Measurements from ENCODE around the gene ZFAND2A.
"Not testable (repeated sequence)": the region's sequence is repeated elsewhere in the genome, so short reads cannot be mapped to it uniquely, and the experiment has no call there.

ZFAND2A gene

GRCh38 chr7:1143031-1143430, 17.0 kb downstream of the ZFAND2A start:
- H3K27me3 ChIP-seq (replicated peaks in 2 of 5; ENCODE audit: control insufficient read depth in 4 of 5, insufficient read depth in 5 of 5, low read length in 4 of 5); H3K4me3 ChIP-seq (ENCODE audit: control insufficient read depth in 1 of 7, extremely low read depth in 1 of 7, insufficient read depth in 4 of 7, low read depth in 2 of 7, low read length in 6 of 7); H3K9me3 ChIP-seq (ENCODE audit: control extremely low read depth in 1 of 5, control insufficient read depth in 4 of 5, insufficient read depth in 2 of 5, low read depth in 1 of 5, low read length in 4 of 5); H3K36me3 ChIP-seq (ENCODE audit: control insufficient read depth in 4 of 4, insufficient read depth in 4 of 4, low read length in 3 of 4); DNase-seq; H3K27ac ChIP-seq (ENCODE audit: insufficient read depth in 1 of 2, low read depth in 1 of 2, low read length in 2 of 2, poor library complexity in 1 of 2, severe bottlenecking in 2 of 2); POLR2A ChIA-PET: not testable (repeated sequence)
- CTCF ChIA-PET = interaction anchor here (0.9 to 2.6 kb wide), 16 partner anchors 8 to 189 kb away, joined by 3 to 16 read pairs (median 4); partner anchors contain the start of genes ADAP1 and GPER1
- WGBS (ENCODE audit: insufficient coverage) = 100% methylated on average over 1 of the region's 5 CpGs
- H3K4me1 ChIP-seq (ENCODE audit: control extremely low read depth in 1 of 4, control insufficient read depth in 4 of 4, insufficient read depth in 4 of 4, low read length in 3 of 4) = peaks cover 0 to 12% (median 6%) of the 10 kb centered on the region in 4 experiments

- Histone ChIP-seq H3K4me3 (ENCODE audit: control insufficient read depth in 1 of 7, extremely low read depth in 1 of 7, insufficient read depth in 4 of 7, low read depth in 2 of 7, low read length in 6 of 7) (no peak overlapping the region), H3K27ac (ENCODE audit: insufficient read depth in 1 of 2, low read depth in 1 of 2, low read length in 2 of 2, poor library complexity in 1 of 2, severe bottlenecking in 2 of 2) (no peak overlapping the region), H3K36me3 (ENCODE audit: control insufficient read depth in 4 of 4, insufficient read depth in 4 of 4, low read length in 3 of 4) (no peaks in the 10 kb centered on the region), H3K4me1 (ENCODE audit: control extremely low read depth in 1 of 4, control insufficient read depth in 4 of 4, insufficient read depth in 4 of 4, low read length in 3 of 4) (peaks cover 0 to 17% (median 12%) of the 10 kb centered on the region in 4 experiments), H3K9me3 (ENCODE audit: control extremely low read depth in 1 of 5, control insufficient read depth in 4 of 5, insufficient read depth in 2 of 5, low read depth in 1 of 5, low read length in 4 of 5) (no peaks in the 10 kb centered on the region), H3K27me3 (replicated peaks in 2 of 5; ENCODE audit: control insufficient read depth in 4 of 5, insufficient read depth in 5 of 5, low read length in 4 of 5) (no peaks in the 10 kb centered on the region)
- DNase-seq = no peak
- POLR2A ChIA-PET = no interaction called here
- 94% methylated on average over 14 of the region's 14 CpGs for WGBS (ENCODE audit: insufficient coverage)
- CTCF ChIA-PET = interaction anchor here (0.9 to 2.6 kb wide), 10 partner anchors 8 to 150 kb away, joined by 3 to 16 read pairs (median 4); partner anchors contain the start of genes GPER1 and GPR146
Observed at GRCh38 chr7:1142051-1142635, 17.9 kb downstream of the ZFAND2A start.

GRCh38 chr7:1141651-1142050, 18.3 kb downstream of the ZFAND2A start:
- peaks cover 0 to 22% (median 16%) of the 10 kb centered on the region in 4 experiments for H3K4me1 ChIP-seq (ENCODE audit: control extremely low read depth in 1 of 4, control insufficient read depth in 4 of 4, insufficient read depth in 4 of 4, low read length in 3 of 4)
- WGBS (ENCODE audit: insufficient coverage) = 92% methylated on average over 3 of the region's 6 CpGs
- CTCF ChIA-PET = interaction anchor here (1.0 to 1.8 kb wide), 5 partner anchors 10 to 149 kb away, joined by 3 to 9 read pairs (median 3); partner anchors contain the start of gene GPR146
- H3K27me3 ChIP-seq (replicated peaks in 2 of 5; ENCODE audit: control insufficient read depth in 4 of 5, insufficient read depth in 5 of 5, low read length in 4 of 5) = no peaks in the 10 kb centered on the region
- no peaks in the 10 kb centered on the region for H3K36me3 ChIP-seq (ENCODE audit: control insufficient read depth in 4 of 4, insufficient read depth in 4 of 4, low read length in 3 of 4)
- POLR2A ChIA-PET = no interaction called here
- no peak overlapping the region for H3K27ac ChIP-seq (ENCODE audit: insufficient read depth in 1 of 2, low read depth in 1 of 2, low read length in 2 of 2, poor library complexity in 1 of 2, severe bottlenecking in 2 of 2)
- no peaks in the 10 kb centered on the region for H3K9me3 ChIP-seq (ENCODE audit: control extremely low read depth in 1 of 5, control insufficient read depth in 4 of 5, insufficient read depth in 2 of 5, low read depth in 1 of 5, low read length in 4 of 5)
- no peak overlapping the region for H3K4me3 ChIP-seq (ENCODE audit: control insufficient read depth in 1 of 7, extremely low read depth in 1 of 7, insufficient read depth in 4 of 7, low read depth in 2 of 7, low read length in 6 of 7)
- no peak for DNase-seq

GRCh38 chr7:1140476-1141104, 19.4 kb downstream of the ZFAND2A start:
- DNase-seq = peak; percentile 16 to 59 (median 44)
- Histone ChIP-seq H3K27ac (ENCODE audit: insufficient read depth in 1 of 2, low read depth in 1 of 2, low read length in 2 of 2, poor library complexity in 1 of 2, severe bottlenecking in 2 of 2) (no peak overlapping the region), H3K36me3 (ENCODE audit: control insufficient read depth in 4 of 4, insufficient read depth in 4 of 4, low read length in 3 of 4) (no peaks in the 10 kb centered on the region), H3K4me1 (ENCODE audit: control extremely low read depth in 1 of 4, control insufficient read depth in 4 of 4, insufficient read depth in 4 of 4, low read length in 3 of 4) (peaks cover 0 to 22% (median 16%) of the 10 kb centered on the region in 4 experiments), H3K27me3 (replicated peaks in 2 of 5; ENCODE audit: control insufficient read depth in 4 of 5, insufficient read depth in 5 of 5, low read length in 4 of 5) (no peaks in the 10 kb centered on the region), H3K4me3 (ENCODE audit: control insufficient read depth in 1 of 7, extremely low read depth in 1 of 7, insufficient read depth in 4 of 7, low read depth in 2 of 7, low read length in 6 of 7) (no peak overlapping the region), H3K9me3 (ENCODE audit: control extremely low read depth in 1 of 5, control insufficient read depth in 4 of 5, insufficient read depth in 2 of 5, low read depth in 1 of 5, low read length in 4 of 5) (no peaks in the 10 kb centered on the region)
- CTCF ChIA-PET = interaction anchor here (0.9 to 2.6 kb wide), 7 partner anchors 11 to 156 kb away, joined by 3 to 9 read pairs (median 3); partner anchors contain the start of gene GPR146
- POLR2A ChIA-PET = no interaction called here
- 100% methylated on average over 3 of the region's 4 CpGs for WGBS (ENCODE audit: insufficient coverage)

GRCh38 chr7:1137517-1138167, 22.4 kb downstream of the ZFAND2A start:
- peaks cover 0 to 16% (median 15%) of the 10 kb centered on the region in 4 experiments for H3K4me1 ChIP-seq (ENCODE audit: control extremely low read depth in 1 of 4, control insufficient read depth in 4 of 4, insufficient read depth in 4 of 4, low read length in 3 of 4)
- peaks cover 0 to 4% (median 0%) of the 10 kb centered on the region in 4 experiments for H3K36me3 ChIP-seq (ENCODE audit: control insufficient read depth in 4 of 4, insufficient read depth in 4 of 4, low read length in 3 of 4)
- ChIA-PET POLR2A (interaction anchor here (0.8 kb wide), 1 partner anchor 22 kb away, joined by 3 read pairs; no protein-coding TSS in a partner anchor), CTCF (interaction anchor here (1.0 to 3.8 kb wide), 9 partner anchors 13 to 145 kb away, joined by 3 to 23 read pairs (median 4); partner anchors contain the start of genes GPER1 and GPR146)
- H3K27me3 ChIP-seq (replicated peaks in 2 of 5; ENCODE audit: control insufficient read depth in 4 of 5, insufficient read depth in 5 of 5, low read length in 4 of 5) = no peaks in the 10 kb centered on the region
- peak overlapping the region; percentile 65 to 93 (median 87) for H3K4me3 ChIP-seq (ENCODE audit: control insufficient read depth in 1 of 7, extremely low read depth in 1 of 7, insufficient read depth in 4 of 7, low read depth in 2 of 7, low read length in 6 of 7)
- no peak for DNase-seq
- WGBS (ENCODE audit: insufficient coverage) = 11% methylated on average over 48 of the region's 51 CpGs
- peak overlapping the region; percentile 68 to 89 for H3K27ac ChIP-seq (ENCODE audit: insufficient read depth in 1 of 2, low read depth in 1 of 2, low read length in 2 of 2, poor library complexity in 1 of 2, severe bottlenecking in 2 of 2)
- H3K9me3 ChIP-seq (ENCODE audit: control extremely low read depth in 1 of 5, control insufficient read depth in 4 of 5, insufficient read depth in 2 of 5, low read depth in 1 of 5, low read length in 4 of 5) = no peaks in the 10 kb centered on the region

GRCh38 chr7:1136841-1137516, 23.0 kb downstream of the ZFAND2A start:
- peak overlapping the region in 6 of 7 experiments; percentile 80 to 93 (median 88) for H3K4me3 ChIP-seq (ENCODE audit: control insufficient read depth in 1 of 7, extremely low read depth in 1 of 7, insufficient read depth in 4 of 7, low read depth in 2 of 7, low read length in 6 of 7)
- H3K27me3 ChIP-seq (replicated peaks in 2 of 5; ENCODE audit: control insufficient read depth in 4 of 5, insufficient read depth in 5 of 5, low read length in 4 of 5) = no peaks in the 10 kb centered on the region
- H3K9me3 ChIP-seq (ENCODE audit: control extremely low read depth in 1 of 5, control insufficient read depth in 4 of 5, insufficient read depth in 2 of 5, low read depth in 1 of 5, low read length in 4 of 5) = no peaks in the 10 kb centered on the region
- H3K4me1 ChIP-seq (ENCODE audit: control extremely low read depth in 1 of 4, control insufficient read depth in 4 of 4, insufficient read depth in 4 of 4, low read length in 3 of 4) = peaks cover 0 to 16% (median 15%) of the 10 kb centered on the region in 4 experiments
- peak overlapping the region in 1 of 2 experiments; percentile 89 for H3K27ac ChIP-seq (ENCODE audit: insufficient read depth in 1 of 2, low read depth in 1 of 2, low read length in 2 of 2, poor library complexity in 1 of 2, severe bottlenecking in 2 of 2)
- H3K36me3 ChIP-seq (ENCODE audit: control insufficient read depth in 4 of 4, insufficient read depth in 4 of 4, low read length in 3 of 4) = peaks cover 0 to 7% (median 0%) of the 10 kb centered on the region in 4 experiments
- WGBS (ENCODE audit: insufficient coverage) = 36% methylated on average over 9 of the region's 9 CpGs
- CTCF ChIA-PET = interaction anchor here (0.9 to 3.8 kb wide), 6 partner anchors 13 to 144 kb away, joined by 3 to 23 read pairs (median 3); partner anchors contain the start of gene GPER1
- peak; percentile 17 to 49 (median 47) for DNase-seq
- POLR2A ChIA-PET = no interaction called here
